Keratinocyte (primary cell): ENCODE data around the gene NRBF2.
A peak's percentile ranks its signal among the peaks of the same experiment; 100 is the strongest.

Experiments
- CTCF ChIP-seq, 3 experiments: IDR thresholded peaks in 1 of 3; conservative IDR thresholded peaks in 1 of 3; optimal IDR thresholded peaks in 1 of 3; 2 replicates in 2 of 3; 3 replicates in 1 of 3; pipeline versions ENCODE3 to v1.5.1; 2011; ENCODE audit warnings: low read length in 3 of 3, mild to moderate bottlenecking in 3 of 3, moderate library complexity in 2 of 3, control low read depth in 1 of 3, inconsistent platforms in 1 of 3; ENCODE audit not compliant: insufficient read depth in 2 of 3; ENCODE audit errors: extremely low read depth in 1 of 3
- EZH2 ChIP-seq: IDR thresholded peaks from one replicate; pipeline ENCODE4 v1.6.1; 2012; ENCODE audit warnings: inconsistent platforms, mild to moderate bottlenecking, low read length, moderate library complexity

GRCh38 chr10:63157845-63158624, 24.9 kb downstream of the NRBF2 start:
- peak; percentile 63 to 77 (median 73) for TF ChIP-seq CTCF (optimal IDR thresholded peaks at IDR 0.05 in 1 of 3, IDR thresholded peaks at IDR 0.05 in 1 of 3, conservative IDR thresholded peaks at IDR 0.05 in 1 of 3; ENCODE audit: extremely low read depth in 1 of 3, insufficient read depth in 2 of 3, low read length in 3 of 3)
- no peak for TF ChIP-seq EZH2
